HEK293 (cell line): Measurements from ENCODE around the gene UBAP2.

Experiments
- CTCF ChIP-seq: fragments of 450-650 bp; formaldehyde crosslinking; IDR thresholded peaks from 2 replicates; pipeline ENCODE4 v1.5.1; 2016; ENCODE audit warnings: missing biosample characterization, missing genetic modification characterization
- REST ChIP-seq: fragments of 450-650 bp; formaldehyde crosslinking; IDR thresholded peaks from 2 replicates; pipeline ENCODE4 v1.5.1; 2016; ENCODE audit warnings: missing biosample characterization, missing genetic modification characterization
- SP3 ChIP-seq: fragments of 450-650 bp; formaldehyde crosslinking; IDR thresholded peaks from 2 replicates; pipeline ENCODE4 v1.5.1; 2016; ENCODE audit warnings: missing biosample characterization, missing genetic modification characterization
- TRIM28 ChIP-seq: IDR thresholded peaks from 2 replicates; pipeline ENCODE4 v1.6.1; 2011; ENCODE audit warnings: low read length, control low read depth, borderline replicate concordance
- YY1 ChIP-seq: fragments of 450-650 bp; formaldehyde crosslinking; IDR thresholded peaks from 2 replicates; pipeline ENCODE4 v1.5.1; 2018; ENCODE audit warnings: missing biosample characterization, missing genetic modification characterization
- ZBTB1 ChIP-seq: fragments of 450-650 bp; formaldehyde crosslinking; IDR thresholded peaks from 2 replicates; pipeline ENCODE4 v1.5.1; 2016; ENCODE audit warnings: missing biosample characterization, missing genetic modification characterization
- ZBTB7A ChIP-seq: fragments of 450-650 bp; formaldehyde crosslinking; IDR thresholded peaks from 2 replicates; pipeline ENCODE4 v1.5.1; 2016; ENCODE audit warnings: low read depth, missing biosample characterization, missing genetic modification characterization
- ZNF133 ChIP-seq: fragments of 450-650 bp; formaldehyde crosslinking; IDR thresholded peaks from 2 replicates; pipeline ENCODE4 v1.5.1; 2016; ENCODE audit warnings: missing biosample characterization, missing genetic modification characterization
- ZNF157 ChIP-seq: fragments of 450-650 bp; formaldehyde crosslinking; IDR thresholded peaks from 2 replicates; pipeline ENCODE4 v1.5.1; 2016; ENCODE audit warnings: missing biosample characterization, missing genetic modification characterization
- ZNF335 ChIP-seq: fragments of 450-650 bp; formaldehyde crosslinking; conservative IDR thresholded peaks from 2 replicates; pipeline ENCODE4 v1.5.1; 2016; ENCODE audit warnings: missing biosample characterization, missing genetic modification characterization
- ZNF513 ChIP-seq: fragments of 450-650 bp; IDR thresholded peaks from 2 replicates; pipeline ENCODE4 v1.5.1; 2018; ENCODE audit warnings: missing biosample characterization, missing genetic modification characterization
- ZNF544 ChIP-seq: fragments of 450-650 bp; formaldehyde crosslinking; IDR thresholded peaks from 2 replicates; pipeline ENCODE4 v1.5.0; 2017; ENCODE audit warnings: missing biosample characterization, missing genetic modification characterization
- ZSCAN18 ChIP-seq: fragments of 450-650 bp; formaldehyde crosslinking; IDR thresholded peaks from 2 replicates; pipeline ENCODE4 v1.5.1; 2016; ENCODE audit warnings: missing biosample characterization, missing genetic modification characterization

GRCh38 chr9:33885948-33886347, 162.7 kb downstream of the UBAP2 start:
- TF ChIP-seq ZNF157 (tag by site-specific recombination) (no peak), ZNF335 (tag by site-specific recombination) (no peak), ZBTB1 (tag by site-specific recombination) (no peak), ZNF513 (tag by site-specific recombination) (no peak), CTCF (no peak), ZNF544 (tag by site-specific recombination) (no peak), ZSCAN18 (tag by site-specific recombination) (no peak), ZNF133 (tag by site-specific recombination) (no peak), REST (tag by site-specific recombination) (no peak), ZBTB7A (tag by site-specific recombination) (no peak), SP3 (tag by site-specific recombination) (no peak), YY1 (tag by site-specific recombination) (no peak), TRIM28 (no peak)
